Activated CD4-positive, alpha-beta T cell treated with anti-CD3 and anti-CD28 coated beads, Interleukin-10, Interleukin-2, amounts not matched to agents 100 ng/mL and 50 ng/mL, durations not matched to agents 16 hours and 8 hours (primary cell): Measurements from ENCODE around the gene TTC22.

Experiments used
- DNase-seq: peaks from one replicate; pipeline ENCODE4 v3.0.0-alpha.2; 2020

The TTC22 gene

GRCh38 chr1:54833121-54833520 lies 32.0 kb upstream of the TTC22 start:
- DNase-seq = no peak

- no peak for DNase-seq
Observed at GRCh38 chr1:54826226-54826816, 25.2 kb upstream of the TTC22 start.

- DNase-seq = no peak
Observed at GRCh38 chr1:54825696-54826095, 24.6 kb upstream of the TTC22 start.

- no peak for DNase-seq
Observed at GRCh38 chr1:54823670-54824069, 22.5 kb upstream of the TTC22 start.

GRCh38 chr1:54819733-54820132 lies 18.6 kb upstream of the TTC22 start:
- no peak for DNase-seq

GRCh38 chr1:54819195-54819536 lies 18.0 kb upstream of the TTC22 start:
- no peak for DNase-seq

GRCh38 chr1:54818461-54819194 lies 17.5 kb upstream of the TTC22 start:
- DNase-seq = no peak

GRCh38 chr1:54816951-54817350 lies 15.8 kb upstream of the TTC22 start:
- no peak for DNase-seq

GRCh38 chr1:54816130-54816529 lies 15.0 kb upstream of the TTC22 start:
- no peak for DNase-seq

- DNase-seq = no peak
Observed at GRCh38 chr1:54815086-54815876, 14.2 kb upstream of the TTC22 start.

- DNase-seq = no peak
Observed at GRCh38 chr1:54814571-54814970, 13.4 kb upstream of the TTC22 start.

GRCh38 chr1:54814126-54814498 lies 13.0 kb upstream of the TTC22 start:
- no peak for DNase-seq

- DNase-seq = no peak
Observed at GRCh38 chr1:54813485-54814125, 12.5 kb upstream of the TTC22 start.

- peak; percentile 26 for DNase-seq
Observed at GRCh38 chr1:54812801-54813484, 11.8 kb upstream of the TTC22 start.

- no peak for DNase-seq
Observed at GRCh38 chr1:54811739-54812655, 10.9 kb upstream of the TTC22 start.

GRCh38 chr1:54811066-54811465 lies 9.9 kb upstream of the TTC22 start:
- DNase-seq = no peak

- peak; percentile 74 for DNase-seq
Observed at GRCh38 chr1:54810153-54810942, 9.2 kb upstream of the TTC22 start.

GRCh38 chr1:54809496-54810074 lies 8.5 kb upstream of the TTC22 start:
- no peak for DNase-seq

GRCh38 chr1:54808443-54809207 lies 7.5 kb upstream of the TTC22 start:
- no peak for DNase-seq

GRCh38 chr1:54807756-54808155 lies 6.6 kb upstream of the TTC22 start:
- no peak for DNase-seq
